GM12892 (cell line): ENCODE data around the gene ANGPTL7.
"Not testable (repeated sequence)": the region's sequence is repeated elsewhere in the genome, so short reads cannot be mapped to it uniquely, and the experiment has no call there.

Experiments used
- DNase-seq: peaks from one replicate; pipeline ENCODE4 v3.0.0; 2011; ENCODE audit not compliant: insufficient read length
- FAIRE-seq: peaks from 2 replicates; lab custom pipeline; 2011; peaks lifted over from hg19 to GRCh38; lab: Jason Lieb, UNC
- POLR2A ChIP-seq: IDR thresholded peaks from 2 replicates; pipeline ENCODE4 v1.6.1; 2011; ENCODE audit warnings: low read depth, low read length, control low read depth
- POLR2AphosphoS5 ChIP-seq: IDR thresholded peaks from 2 replicates; pipeline ENCODE4 v1.6.1; 2011; ENCODE audit warnings: low read depth, low read length, control low read depth
- TAF1 ChIP-seq: IDR thresholded peaks from 2 replicates; pipeline ENCODE4 v1.6.1; 2011; ENCODE audit warnings: low read depth, mild to moderate bottlenecking, control low read depth, low read length, borderline replicate concordance

The ANGPTL7 gene

GRCh38 chr1:11152755-11153154, 36.4 kb upstream of the ANGPTL7 start:
- DNase-seq: no peak
- TF ChIP-seq POLR2A (no peak), POLR2AphosphoS5 (no peak), TAF1 (no peak)
- no peak for FAIRE-seq

- TF ChIP-seq POLR2AphosphoS5 (no peak), TAF1 (no peak), POLR2A (no peak)
- FAIRE-seq (no peak), DNase-seq (no peak)
Observed at GRCh38 chr1:11153184-11153583, 36.0 kb upstream of the ANGPTL7 start.

GRCh38 chr1:11156441-11156840, 32.7 kb upstream of the ANGPTL7 start:
- FAIRE-seq: no peak
- no peak for DNase-seq
- TF ChIP-seq POLR2A (no peak), POLR2AphosphoS5 (no peak), TAF1 (no peak)

GRCh38 chr1:11156963-11157362, 32.2 kb upstream of the ANGPTL7 start:
- no peak for FAIRE-seq
- no peak for DNase-seq
- no peak for TF ChIP-seq POLR2A
- no peak for TF ChIP-seq POLR2AphosphoS5
- no peak for TF ChIP-seq TAF1

GRCh38 chr1:11157394-11157793, 31.8 kb upstream of the ANGPTL7 start:
- DNase-seq (no peak), FAIRE-seq (no peak)
- no peak for TF ChIP-seq POLR2AphosphoS5
- TF ChIP-seq TAF1: no peak
- TF ChIP-seq POLR2A: no peak

GRCh38 chr1:11157867-11158266, 31.3 kb upstream of the ANGPTL7 start:
- no peak for DNase-seq
- no peak for FAIRE-seq
- no peak for TF ChIP-seq POLR2AphosphoS5

- no peak for FAIRE-seq
- TF ChIP-seq TAF1 (no peak), POLR2AphosphoS5 (no peak), POLR2A (no peak)
- DNase-seq: no peak
Observed at GRCh38 chr1:11158291-11158690, 30.9 kb upstream of the ANGPTL7 start.

GRCh38 chr1:11158720-11159321, 30.3 kb upstream of the ANGPTL7 start:
- FAIRE-seq: no peak
- no peak for TF ChIP-seq POLR2AphosphoS5
- no peak for TF ChIP-seq TAF1
- TF ChIP-seq POLR2A: no peak
- DNase-seq: no peak

GRCh38 chr1:11162752-11163151, 26.4 kb upstream of the ANGPTL7 start:
- FAIRE-seq, DNase-seq: not testable (repeated sequence)

GRCh38 chr1:11166744-11167143, 22.4 kb upstream of the ANGPTL7 start:
- not testable (repeated sequence) for FAIRE-seq, DNase-seq

- no peak for DNase-seq
- FAIRE-seq: no peak
- TF ChIP-seq TAF1 (no peak), POLR2A (no peak)
Observed at GRCh38 chr1:11168731-11169130, 20.4 kb upstream of the ANGPTL7 start.

GRCh38 chr1:11169202-11169601, 20.0 kb upstream of the ANGPTL7 start:
- no peak for FAIRE-seq
- DNase-seq: no peak
- no peak for TF ChIP-seq POLR2A
- TF ChIP-seq POLR2AphosphoS5: no peak
- no peak for TF ChIP-seq TAF1

- no peak for TF ChIP-seq POLR2A
- TF ChIP-seq TAF1: no peak
- TF ChIP-seq POLR2AphosphoS5: no peak
- FAIRE-seq: no peak
- DNase-seq: no peak
Observed at GRCh38 chr1:11170102-11170501, 19.1 kb upstream of the ANGPTL7 start.
